NCI-H146 treated with DMSO at 0.1 percent for 48 hours (cell line): Measurements from ENCODE around the gene RFX2.
"Not testable (repeated sequence)": the region's sequence is repeated elsewhere in the genome, so short reads cannot be mapped to it uniquely, and the experiment has no call there.

ENCODE experiments used
- DNase-seq: peaks from one replicate; lab custom pipeline; 2025; ENCODE audit not compliant: unreplicated experiment; lab: John Stamatoyannopoulos, UW

The RFX2 gene

GRCh38 chr19:6110360-6110977, at the start of gene RFX2:
Gene RFX2, minus strand, starts transcription at chr19:6110500. Its CDS starts 63,004 bp downstream, at chr19:6047496.
- peak; percentile 88 for DNase-seq

GRCh38 chr19:6156033-6156432, 45.7 kb upstream of the RFX2 start:
- no peak for DNase-seq

GRCh38 chr19:6150289-6150688, 40.0 kb upstream of the RFX2 start:
- no peak for DNase-seq

GRCh38 chr19:6141217-6141616, 30.9 kb upstream of the RFX2 start:
- DNase-seq: no peak

- DNase-seq: no peak
Observed at GRCh38 chr19:6138511-6138910, 28.2 kb upstream of the RFX2 start.

- no peak for DNase-seq
Observed at GRCh38 chr19:6138066-6138465, 27.8 kb upstream of the RFX2 start.

GRCh38 chr19:6133231-6133630, 22.9 kb upstream of the RFX2 start:
- no peak for DNase-seq

GRCh38 chr19:6132482-6132881, 22.2 kb upstream of the RFX2 start:
- DNase-seq: no peak

- no peak for DNase-seq
Observed at GRCh38 chr19:6127716-6128335, 17.5 kb upstream of the RFX2 start.

GRCh38 chr19:6126335-6126974, 16.2 kb upstream of the RFX2 start:
- DNase-seq: peak; percentile 26

- DNase-seq: peak; percentile 34
Observed at GRCh38 chr19:6125571-6125989, 15.3 kb upstream of the RFX2 start.

GRCh38 chr19:6119031-6119430, 8.7 kb upstream of the RFX2 start:
- no peak for DNase-seq

GRCh38 chr19:6118043-6118442, 7.7 kb upstream of the RFX2 start:
- no peak for DNase-seq

GRCh38 chr19:6117534-6117933, 7.2 kb upstream of the RFX2 start:
- no peak for DNase-seq

GRCh38 chr19:6116749-6117430, 6.6 kb upstream of the RFX2 start:
- DNase-seq: no peak

GRCh38 chr19:6115992-6116391, 5.7 kb upstream of the RFX2 start:
- no peak for DNase-seq

- no peak for DNase-seq
Observed at GRCh38 chr19:6113616-6114188, 3.4 kb upstream of the RFX2 start.

- no peak for DNase-seq
Observed at GRCh38 chr19:6109947-6110346, 353 bp downstream of the RFX2 start.

GRCh38 chr19:6108721-6109633, 1.3 kb downstream of the RFX2 start:
- no peak for DNase-seq

- DNase-seq: not testable (repeated sequence)
Observed at GRCh38 chr19:6106643-6107294, 3.5 kb downstream of the RFX2 start.
